NCI-H345 treated with DMSO at 0.1 percent for 48 hours (cell line): ENCODE data around the gene BUB1B.

Experiments used
- DNase-seq: peaks from one replicate; lab custom pipeline; 2025; ENCODE audit not compliant: unreplicated experiment; lab: John Stamatoyannopoulos, UW

BUB1B gene

DNA sequence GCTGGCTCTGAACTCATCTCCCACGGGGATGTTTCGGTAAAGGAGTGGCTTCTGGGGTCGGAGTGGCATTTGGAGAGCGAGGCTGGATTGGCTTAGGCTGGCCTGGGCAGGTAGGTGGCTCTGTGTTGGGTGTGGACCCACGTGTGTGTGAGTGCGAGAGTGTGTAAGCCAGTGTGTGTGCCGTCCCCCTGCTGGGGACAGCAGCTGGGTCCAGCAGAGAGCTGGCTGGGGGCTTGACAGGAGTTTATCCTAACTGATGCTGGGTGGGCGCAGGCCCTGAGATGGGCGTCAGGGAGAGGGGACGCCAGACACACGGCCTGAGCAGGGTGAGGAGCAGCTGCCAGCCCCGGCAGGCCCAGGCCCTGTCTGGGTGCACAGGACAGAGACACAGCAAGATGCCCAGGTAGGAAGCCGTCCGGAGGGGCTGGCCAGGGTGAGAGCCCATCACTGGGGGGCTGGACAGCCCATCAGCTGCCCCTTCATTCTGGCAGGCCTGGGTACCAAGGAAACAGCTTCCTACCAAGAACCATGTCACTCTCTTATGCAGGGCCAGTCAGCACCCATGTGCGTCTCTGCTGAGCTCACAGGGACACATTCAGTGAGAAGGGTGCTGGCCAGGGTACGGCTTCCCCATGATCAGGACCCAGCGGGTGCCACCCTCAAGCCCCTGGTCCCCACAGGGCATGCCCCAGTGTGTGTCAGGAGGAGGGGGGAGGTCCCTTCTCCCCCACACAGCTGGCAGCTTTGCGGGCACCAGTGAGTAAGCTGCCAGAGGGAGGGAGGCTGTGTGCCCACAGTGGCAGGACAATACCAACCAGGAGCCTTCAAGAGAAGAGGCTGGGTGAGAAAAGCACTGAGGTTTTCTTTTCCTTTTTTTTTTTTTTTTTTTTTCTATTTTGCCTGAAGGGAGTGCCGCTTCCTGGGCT lies 79.1 kb downstream of the BUB1B start:
- DNase-seq, result no peak

DNA sequence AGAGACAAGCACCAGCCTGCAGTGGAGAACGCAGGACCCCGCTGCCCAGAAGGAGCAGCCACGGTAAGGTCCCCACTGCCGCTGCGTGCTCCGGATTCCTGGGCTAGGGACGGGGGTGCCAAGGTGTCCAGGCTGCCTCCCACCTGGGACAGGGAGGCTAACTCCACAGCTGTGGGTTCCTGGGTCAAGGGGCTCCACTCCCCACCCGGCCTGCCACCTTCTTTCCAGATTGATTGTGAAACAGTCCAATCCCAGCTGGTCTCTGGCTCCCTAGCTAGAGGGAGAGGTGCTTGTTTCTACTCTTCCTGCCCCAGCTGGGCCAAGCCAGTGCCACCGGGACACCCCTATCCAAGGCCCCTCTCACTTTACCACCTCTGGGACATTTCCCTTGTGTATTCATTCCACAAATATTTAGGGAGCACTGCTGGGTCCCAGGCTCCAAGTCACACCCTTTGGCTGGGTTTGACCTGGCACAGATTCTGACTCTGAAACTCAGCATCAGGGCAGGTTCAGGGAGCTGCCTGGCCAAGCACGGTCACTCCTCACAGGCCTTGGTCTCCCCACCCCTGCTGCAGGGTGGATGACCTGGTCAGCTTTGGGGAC lies 79.9 kb downstream of the BUB1B start:
- no peak for DNase-seq

DNA sequence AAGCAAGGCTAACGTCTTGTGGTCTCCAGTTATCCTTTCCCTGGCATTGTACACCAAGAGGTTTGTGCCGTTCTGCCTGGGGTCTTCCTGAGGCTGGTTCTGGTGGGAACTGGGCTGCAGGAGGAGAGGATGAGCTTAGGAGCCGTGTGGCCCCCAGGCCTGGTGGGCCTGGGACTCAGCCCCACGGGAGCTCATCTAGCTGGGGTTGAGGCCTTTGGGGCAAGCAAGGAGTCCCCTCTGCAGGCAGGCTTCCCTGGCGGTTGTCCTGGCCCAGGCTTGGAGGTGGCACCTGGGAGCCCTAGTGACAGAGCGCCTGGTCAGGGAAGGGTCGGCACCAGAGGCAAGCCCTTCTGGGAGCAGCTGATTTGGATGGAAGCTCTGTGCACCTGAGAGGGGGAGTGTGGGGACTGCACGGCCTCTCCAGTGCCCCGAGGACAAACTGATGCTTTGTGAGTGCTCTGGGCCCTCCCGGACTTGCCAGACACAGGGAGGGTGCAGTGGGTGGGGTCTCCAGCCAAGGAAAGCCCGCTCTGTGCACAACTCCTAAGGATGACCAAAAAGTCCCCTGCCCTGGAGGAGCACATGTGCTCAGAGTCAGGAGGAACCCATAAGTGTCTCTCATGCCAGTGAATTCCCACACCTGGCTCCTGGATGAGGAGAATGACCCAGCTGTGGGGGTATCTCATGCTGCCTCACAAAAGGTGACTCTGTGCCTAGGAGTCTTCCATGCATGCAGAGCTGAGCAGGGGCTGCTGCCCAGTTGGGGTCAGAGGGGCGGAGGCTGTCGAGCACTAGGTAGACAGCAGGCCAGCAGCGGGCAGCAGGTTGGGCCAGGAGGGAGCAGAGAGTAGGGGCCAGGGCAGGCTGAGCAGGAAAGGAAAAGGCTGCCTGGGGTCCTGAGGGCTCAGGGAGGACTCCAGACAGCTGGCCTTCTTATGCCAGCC lies 80.7 kb downstream of the BUB1B start:
- DNase-seq, result no peak

DNA sequence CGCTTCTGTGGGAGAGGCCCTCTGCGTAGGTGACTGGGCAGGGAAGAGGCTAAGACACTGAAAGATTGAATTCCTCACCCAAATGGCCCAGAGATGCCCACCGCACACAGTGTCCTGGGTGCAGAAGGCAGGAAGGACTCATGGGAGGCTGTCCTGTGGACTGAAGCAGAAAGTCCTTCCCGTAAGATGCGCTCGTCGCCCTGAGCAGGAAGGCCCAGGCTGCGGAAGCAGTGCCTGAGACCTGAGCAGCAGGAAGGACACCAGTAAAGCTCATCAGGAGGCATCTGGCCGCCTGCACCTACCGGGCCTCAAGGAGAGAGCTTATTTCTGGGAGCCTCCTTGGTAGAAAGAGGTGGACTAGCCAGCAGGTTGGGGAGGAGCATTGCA lies 81.3 kb downstream of the BUB1B start:
- DNase-seq, result no peak

DNA sequence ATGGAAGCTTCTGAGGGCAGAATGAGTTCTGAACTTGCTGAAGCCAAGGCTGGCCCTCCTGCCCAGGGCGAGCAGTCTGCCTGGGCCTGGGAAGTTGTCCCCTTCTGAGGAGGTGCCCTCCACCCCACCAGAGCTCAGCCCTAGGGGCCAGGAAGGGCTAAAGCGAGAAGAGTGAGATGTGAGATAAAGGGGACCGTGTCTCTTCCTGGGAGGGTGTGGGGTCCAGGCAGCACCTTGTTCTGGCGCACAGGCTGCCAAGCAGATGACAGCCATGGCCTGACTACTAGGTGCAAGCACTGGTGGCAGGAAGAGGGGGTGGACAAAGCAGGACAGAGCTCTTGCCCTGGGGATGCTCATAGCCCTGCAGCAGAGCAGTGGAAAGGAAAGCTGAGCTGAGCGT lies 81.7 kb downstream of the BUB1B start:
- DNase-seq, result no peak

DNA sequence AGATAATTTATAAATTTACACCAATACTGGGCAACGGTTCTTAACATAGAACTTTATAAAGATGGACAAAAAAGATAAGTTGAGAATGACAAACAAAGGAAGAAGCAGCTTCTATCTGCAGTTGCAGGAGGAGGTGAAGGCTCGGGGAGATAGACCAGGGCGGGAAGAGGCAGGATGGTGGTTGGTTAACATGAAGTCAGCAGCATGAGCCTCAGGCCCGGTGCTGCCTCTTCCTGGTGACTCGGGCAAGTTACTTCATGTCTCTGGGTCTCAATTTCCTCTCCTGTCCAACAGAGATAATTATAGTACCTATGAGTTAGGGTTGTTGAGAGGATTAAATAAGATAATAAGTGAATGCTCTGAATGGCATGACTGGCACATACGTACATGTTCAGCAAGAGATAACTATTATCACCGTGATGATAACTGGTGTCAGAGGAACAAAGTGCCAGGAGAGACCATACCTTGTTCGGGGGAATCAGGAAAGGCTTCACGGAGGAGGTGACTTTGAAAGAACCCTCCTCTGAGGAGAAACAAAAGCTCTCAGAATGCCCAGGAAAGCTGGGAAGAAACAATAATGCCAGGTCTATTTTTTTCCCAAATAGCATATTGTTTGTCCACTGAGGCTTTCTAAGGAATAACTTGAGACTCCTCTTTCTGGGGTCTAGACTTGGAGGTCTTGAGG lies 82.4 kb downstream of the BUB1B start:
- DNase-seq, result no peak

DNA sequence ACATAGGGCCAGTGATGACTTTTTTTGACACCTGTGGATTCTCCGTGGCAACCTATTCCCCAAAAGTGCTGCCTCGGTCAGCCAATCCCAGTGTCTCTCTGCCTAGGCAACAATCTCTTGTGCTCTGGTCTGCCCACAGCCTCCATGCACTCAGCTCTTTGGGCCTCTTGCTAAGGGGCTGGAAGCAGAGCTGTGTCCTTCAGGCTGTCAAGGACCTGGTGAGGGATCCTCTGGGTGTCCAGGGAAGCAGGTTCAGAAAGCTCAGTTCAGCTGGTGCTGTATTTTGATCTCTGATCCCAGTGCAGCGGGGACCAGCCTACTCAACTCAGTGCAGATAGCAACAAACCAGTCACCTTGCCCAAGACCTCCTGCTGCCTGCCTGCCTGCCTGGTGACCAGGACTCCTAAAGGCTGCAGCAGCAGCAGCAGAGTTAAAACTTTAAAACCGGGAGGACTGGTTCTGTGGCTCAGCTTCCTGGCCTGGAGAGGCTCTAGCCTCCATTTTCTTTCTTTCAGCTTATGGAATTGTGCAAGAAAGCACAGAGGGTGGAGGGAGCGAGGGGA lies 84.2 kb downstream of the BUB1B start:
- no peak for DNase-seq

DNA sequence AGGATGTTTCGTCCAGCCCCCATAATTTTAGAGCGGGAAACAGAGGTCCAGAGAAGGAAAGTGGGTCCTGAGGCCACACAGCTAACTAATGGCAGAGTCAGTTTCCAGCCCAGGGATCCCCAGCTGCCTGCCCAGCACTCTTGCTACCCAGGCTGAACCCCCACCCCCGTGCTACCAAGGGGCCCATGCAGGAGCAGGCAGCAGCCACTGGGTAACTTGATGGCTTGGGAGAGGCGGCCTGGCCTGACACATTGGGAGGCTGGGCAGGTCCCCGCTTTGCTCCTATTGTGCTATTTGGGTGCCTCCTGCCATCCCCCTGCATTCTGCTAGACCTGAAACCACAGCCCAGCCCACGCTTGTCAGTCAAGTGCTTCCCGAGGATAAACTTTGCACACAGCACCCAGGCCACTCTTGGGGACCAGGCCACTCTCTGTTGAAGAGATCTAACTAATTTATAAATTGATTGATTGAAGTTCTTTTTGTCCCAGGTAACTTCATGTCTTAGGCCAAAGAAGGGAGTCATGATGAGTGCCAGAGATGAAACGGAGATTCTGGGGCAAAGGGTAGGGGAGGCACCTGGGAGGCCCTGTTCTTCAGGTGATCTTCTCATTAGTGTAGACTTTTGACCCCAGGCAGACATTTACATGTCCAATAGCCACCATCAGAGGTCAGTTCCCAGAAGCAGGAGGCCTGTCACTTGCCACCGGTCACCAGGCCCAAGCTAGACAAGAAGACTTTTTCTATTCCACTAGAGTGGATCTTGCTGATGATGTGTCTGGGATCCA lies 85.0 kb downstream of the BUB1B start:
- DNase-seq, result no peak

DNA sequence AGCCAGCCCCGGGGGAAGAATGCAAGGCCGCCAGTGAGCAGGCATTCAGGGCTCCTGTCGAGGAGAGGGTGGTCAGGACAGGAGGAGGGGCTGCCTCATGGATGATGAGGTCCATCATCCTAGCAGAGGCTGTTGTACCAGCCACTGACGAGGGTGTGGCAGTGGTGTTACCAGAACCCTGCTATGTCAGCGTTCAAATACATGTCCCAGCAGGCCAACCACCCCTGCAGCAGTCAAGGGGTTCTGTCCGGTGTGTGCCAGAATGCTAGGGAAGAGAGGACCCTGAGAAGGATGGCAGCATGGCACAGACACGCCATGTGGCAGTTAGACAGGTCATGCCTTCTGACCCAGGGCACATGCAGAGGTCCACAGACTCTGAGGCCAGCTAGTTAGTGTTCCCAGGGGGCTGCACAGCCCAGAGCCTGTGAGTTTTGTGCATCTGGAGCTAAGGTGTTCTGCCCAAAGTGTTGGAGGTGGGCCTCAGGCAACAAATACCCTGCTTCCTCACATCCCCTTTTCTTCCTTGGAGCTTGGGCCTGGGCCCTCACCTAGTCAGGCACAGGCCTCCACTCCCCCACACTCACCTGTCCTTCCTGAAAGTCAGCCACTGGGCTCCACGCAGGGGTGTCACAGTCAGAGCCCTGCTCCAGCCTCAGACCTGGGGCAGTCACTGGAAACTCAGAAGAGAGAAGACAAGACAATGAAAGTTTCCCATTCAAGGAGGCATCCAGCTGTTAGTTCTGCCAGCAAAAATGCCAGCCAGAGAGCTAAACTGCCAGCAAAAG lies 85.8 kb downstream of the BUB1B start:
- no peak for DNase-seq

DNA sequence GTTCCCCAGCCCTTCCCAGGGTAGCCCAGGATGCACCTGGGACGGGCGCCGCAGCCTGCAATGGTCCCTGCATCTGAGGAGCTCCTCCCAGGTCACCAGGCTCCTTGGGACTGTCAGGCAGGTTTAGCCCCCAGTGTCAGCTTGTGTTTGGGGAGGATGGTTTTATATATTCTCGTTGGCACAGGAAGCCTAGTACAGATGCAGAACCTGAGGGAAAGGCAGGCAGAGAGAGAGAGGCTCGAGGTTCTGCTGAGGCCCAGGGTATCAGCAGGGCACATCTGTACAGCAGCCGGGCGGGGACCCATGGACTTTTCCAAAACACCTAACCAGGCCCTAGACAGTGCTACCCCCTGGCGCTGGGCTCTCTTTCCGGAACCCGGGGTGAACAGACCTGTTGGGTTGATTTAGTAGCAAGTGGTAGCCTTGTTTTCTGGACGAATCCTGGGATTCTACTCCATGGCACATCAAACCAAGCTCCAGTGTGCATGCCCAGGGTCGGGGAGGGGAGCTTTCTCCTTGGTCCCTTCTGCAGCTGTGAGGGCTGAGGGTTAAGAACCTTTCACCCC lies 86.6 kb downstream of the BUB1B start:
- no peak for DNase-seq

DNA sequence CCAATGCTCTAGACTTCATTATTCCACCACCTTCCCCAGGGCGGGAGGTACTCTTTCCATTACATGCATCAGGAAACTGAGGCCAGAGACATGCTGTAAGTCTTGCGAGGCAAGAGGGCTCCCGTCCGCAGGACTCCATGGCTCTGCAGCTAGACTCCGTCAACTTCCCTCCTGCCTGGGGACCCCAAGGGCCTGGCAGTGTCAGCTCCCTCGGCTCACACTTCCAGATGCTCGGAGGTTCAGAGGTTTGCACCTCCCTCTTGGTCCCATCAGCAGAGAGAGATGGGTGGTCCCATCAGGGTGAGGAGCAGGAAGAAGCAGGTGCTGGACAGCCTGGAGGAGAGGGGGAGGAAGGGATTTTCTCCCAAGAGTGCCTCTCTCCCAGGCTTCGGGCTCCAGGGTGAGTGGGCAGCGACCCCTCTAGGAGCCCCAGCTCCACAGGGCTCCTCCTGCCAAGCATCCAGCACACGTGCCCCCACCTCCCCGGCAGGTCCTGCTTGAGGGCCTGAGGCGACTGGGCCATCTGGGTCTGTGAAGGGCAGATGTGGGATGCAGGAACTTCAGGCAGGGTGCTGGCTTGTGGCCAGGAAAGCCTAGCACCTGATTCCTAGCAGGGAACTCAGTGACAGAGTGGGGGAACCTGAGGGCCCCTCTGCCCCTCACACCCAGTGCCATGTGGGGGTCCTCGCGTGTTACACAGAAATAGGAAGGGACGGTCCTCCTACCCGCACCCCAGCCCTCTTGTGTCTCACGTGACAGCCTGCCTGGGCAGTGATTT lies 87.3 kb downstream of the BUB1B start:
- no peak for DNase-seq

DNA sequence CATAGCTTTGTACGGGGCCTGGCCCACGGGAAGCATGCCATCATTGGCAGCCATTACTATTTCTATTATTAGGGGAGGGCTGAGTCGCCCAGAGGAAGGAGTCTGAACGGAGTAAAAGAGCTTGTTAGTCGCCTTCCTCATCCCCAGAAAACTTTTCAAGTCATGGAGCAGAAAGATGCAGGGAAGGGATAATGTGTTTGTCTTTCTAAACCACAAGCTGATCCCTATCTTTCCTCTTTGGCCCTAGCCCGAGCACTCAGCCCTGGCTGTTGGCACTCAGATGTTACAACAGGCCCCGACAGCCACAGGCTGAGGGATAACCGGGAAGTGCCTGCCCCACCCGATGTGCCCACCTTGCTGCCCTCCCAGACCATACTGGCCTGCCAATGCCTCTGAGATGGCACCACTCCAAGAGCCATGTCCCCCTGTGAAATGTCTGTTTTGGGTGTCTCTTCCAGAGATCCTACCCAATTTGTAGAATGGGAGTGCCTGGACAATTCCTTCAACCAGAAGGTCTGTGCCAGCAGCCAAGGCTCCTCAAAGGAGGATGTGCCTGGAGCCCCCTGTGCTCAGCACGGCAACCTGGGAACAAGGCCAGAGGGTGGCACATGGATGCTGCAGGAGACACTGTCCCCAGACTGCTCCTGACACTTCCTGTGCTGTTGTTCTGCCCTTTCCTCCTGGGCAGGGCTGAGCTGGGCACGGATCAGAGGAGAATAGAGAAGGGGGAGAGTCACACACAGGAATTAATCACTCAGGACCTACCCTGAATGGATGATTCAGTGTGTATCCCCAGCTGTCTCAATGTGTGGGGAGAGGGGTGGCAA lies 88.8 kb downstream of the BUB1B start:
- DNase-seq, result no peak

DNA sequence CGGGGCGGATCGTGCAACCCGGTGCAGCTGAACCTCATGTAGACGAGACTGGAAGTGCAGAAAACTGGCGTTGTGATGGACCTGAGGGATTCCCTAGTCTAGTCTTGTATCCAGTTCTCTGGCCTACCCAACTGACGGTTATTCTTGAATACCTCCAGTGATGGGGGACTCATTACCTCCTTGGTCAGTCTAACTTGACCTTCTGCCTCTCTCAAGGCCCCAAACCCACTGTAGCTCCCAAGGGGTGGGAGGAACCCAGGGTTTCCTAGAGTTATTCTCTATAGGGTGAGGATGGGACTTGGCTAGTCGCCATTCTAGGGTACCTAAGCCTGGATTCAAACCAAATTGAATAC lies 89.4 kb downstream of the BUB1B start:
- DNase-seq, result no peak

DNA sequence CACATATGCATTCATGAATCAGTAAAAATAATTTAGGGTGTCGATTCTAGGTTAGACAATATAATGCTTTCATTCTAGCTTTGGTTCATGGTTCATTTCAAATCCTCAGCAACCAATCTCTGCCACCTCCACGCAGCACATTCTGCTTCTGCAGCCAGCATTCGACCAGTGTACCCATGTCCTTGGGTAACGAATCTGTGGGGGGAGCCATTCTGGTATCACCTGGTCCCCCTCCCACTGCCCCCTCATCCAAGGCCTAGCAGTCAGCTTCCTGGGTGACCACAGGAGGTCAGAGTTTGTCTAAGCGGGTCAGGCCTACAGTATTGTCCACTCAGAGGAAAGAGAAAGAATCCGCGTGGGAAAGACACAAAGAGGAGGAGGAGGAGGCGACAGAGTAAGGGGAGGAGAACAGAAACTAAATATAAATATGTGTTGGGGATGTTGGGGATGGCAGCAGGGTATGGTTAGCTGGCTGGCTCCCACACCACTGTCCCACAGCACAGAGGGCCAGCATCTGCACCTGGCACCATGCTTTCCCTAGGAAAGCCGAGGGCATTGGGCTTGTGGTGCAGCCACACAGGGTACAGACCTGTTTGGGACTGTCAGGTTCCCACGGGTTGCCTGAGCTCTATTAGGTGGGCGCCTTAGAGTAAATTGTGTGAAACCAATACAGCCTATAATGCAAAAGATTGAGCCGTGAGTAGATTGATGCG lies 90.1 kb downstream of the BUB1B start:
- DNase-seq, result no peak

DNA sequence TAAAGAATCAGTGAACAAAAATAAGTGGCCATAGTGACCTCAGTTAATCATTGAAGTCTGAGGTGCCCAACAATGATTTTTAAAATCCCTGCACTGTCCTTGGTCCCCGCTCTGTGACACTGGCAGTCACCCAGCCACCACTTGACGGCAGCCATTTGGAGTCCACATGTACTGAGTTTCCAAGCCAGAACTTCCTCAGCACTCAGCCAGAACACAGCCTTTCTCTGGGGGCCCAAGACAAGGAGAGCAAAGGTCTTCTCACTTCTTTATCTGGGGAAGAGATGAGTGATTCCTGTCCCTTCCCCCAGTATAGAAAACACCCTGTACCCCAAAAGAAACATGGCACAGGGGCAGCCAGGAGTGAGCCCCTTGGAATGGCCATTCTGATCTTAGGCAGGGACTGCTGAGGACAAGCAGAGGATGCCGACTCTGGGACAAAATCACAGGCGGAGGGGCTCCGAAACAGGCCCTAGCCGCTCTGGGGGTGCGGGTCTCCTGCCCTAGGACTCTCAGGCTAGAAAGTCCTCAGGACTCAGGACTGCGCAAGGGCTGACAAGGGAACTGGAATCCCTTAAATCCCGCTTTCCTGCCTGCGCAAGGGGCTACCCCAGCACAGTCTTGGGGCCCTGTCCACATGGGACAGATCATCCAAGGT lies 90.7 kb downstream of the BUB1B start:
- DNase-seq, result no peak

DNA sequence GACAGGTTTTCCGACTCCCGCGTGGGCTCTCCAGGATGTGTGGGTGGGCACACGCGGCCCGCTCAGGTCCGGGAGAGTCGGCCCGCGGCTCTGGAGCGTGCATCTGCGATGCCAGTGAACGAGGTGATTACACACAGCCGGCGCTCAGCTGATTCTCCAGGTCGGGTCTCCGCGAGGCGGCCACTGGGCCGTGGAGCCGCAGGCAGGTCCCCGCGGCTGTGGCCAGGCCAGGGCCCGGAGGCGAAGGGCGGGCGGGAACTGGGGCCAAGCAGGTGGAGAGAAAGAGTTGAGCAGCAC lies 91.2 kb downstream of the BUB1B start:
- DNase-seq, result no peak
